Nephron (organoid): ENCODE results near the gene ERCC6L2.

Source experiments
- H3K27ac Mint-ChIP-seq, 3 experiments: 2 replicates each; pipeline ENCODE4 v1.8.0; 2020; ENCODE audit warnings: mixed read lengths in 3 of 3, mild to moderate bottlenecking in 2 of 3, moderate library complexity in 1 of 3
- H3K27me3 Mint-ChIP-seq: 2 replicates; pipeline ENCODE4 v1.8.0; 2021; ENCODE audit warnings: low read depth, mild to moderate bottlenecking, moderate library complexity, mixed read lengths
- H3K36me3 Mint-ChIP-seq: 2 replicates; pipeline ENCODE4 v1.8.0; 2020; ENCODE audit warnings: low read depth, mixed read lengths
- H3K4me1 Mint-ChIP-seq: 2 replicates; pipeline ENCODE4 v1.8.0; 2020; ENCODE audit warnings: mixed read lengths
- H3K4me3 Mint-ChIP-seq, 3 experiments: 2 replicates each; pipeline ENCODE4 v1.8.0; 2020; ENCODE audit warnings: mild to moderate bottlenecking in 3 of 3, mixed read lengths in 3 of 3, moderate library complexity in 2 of 3
- H3K9me3 Mint-ChIP-seq: 2 replicates; pipeline ENCODE4 v1.8.0; 2020; ENCODE audit warnings: mixed read lengths
- TF ChIP-seq, protein P1 (sequence below), 3 experiments: fragments of 200-600 bp; sonication (generic); IDR thresholded peaks; one replicate each; pipeline ENCODE4 v1.5.0; 2021; ENCODE audit warnings: antibody characterized with exemption in 3 of 3; ENCODE audit not compliant: unreplicated experiment in 3 of 3

ERCC6L2 gene

GRCh38 chr9:95857124-95857523 is 18.4 kb upstream of the ERCC6L2 start:
- Mint-ChIP-seq H3K4me1 (peaks cover 42% of the 10 kb centered on the region), H3K4me3 (no peak overlapping the region), H3K27me3 (no peaks in the 10 kb centered on the region), H3K27ac (peak overlapping the region in 1 of 3 experiments; percentile 5), H3K9me3 (peaks cover 7% of the 10 kb centered on the region), H3K36me3 (peaks cover 7% of the 10 kb centered on the region)
- TF ChIP-seq, protein P1, sequence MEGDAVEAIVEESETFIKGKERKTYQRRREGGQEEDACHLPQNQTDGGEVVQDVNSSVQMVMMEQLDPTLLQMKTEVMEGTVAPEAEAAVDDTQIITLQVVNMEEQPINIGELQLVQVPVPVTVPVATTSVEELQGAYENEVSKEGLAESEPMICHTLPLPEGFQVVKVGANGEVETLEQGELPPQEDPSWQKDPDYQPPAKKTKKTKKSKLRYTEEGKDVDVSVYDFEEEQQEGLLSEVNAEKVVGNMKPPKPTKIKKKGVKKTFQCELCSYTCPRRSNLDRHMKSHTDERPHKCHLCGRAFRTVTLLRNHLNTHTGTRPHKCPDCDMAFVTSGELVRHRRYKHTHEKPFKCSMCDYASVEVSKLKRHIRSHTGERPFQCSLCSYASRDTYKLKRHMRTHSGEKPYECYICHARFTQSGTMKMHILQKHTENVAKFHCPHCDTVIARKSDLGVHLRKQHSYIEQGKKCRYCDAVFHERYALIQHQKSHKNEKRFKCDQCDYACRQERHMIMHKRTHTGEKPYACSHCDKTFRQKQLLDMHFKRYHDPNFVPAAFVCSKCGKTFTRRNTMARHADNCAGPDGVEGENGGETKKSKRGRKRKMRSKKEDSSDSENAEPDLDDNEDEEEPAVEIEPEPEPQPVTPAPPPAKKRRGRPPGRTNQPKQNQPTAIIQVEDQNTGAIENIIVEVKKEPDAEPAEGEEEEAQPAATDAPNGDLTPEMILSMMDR (IDR thresholded peaks at IDR 0.05; ENCODE audit: unreplicated experiment in 3 of 3): no peak

- Mint-ChIP-seq H3K36me3 (peaks cover 12% of the 10 kb centered on the region), H3K9me3 (peaks cover 13% of the 10 kb centered on the region)
These were observed 17.6 kb upstream of the ERCC6L2 start for GRCh38 chr9:95857896-95858295.

DNA sequence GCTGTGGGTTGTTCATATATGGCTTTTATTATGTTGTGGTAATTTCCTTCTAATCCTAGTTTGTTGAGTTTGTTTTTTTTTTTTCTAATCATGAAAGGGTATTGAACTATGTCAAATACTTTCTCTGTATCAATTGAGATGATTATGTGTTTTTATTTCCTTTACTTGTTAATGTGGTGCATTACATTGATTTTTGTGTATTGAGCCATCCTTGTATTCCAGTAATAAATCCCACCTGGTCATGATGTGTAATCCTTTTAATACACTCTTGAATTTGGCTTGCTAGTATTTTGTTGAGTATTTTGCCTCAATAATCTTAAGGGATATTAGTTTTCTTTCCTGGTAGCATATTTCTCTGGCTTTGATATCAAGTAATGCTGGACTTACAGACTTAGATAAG is 13.1 kb upstream of the ERCC6L2 start:
- Mint-ChIP-seq H3K4me3 (no peak overlapping the region), H3K36me3 (peaks cover 34% of the 10 kb centered on the region), H3K27ac (no peak overlapping the region), H3K9me3 (peaks cover 26% of the 10 kb centered on the region), H3K27me3 (no peaks in the 10 kb centered on the region), H3K4me1 (peaks cover 15% of the 10 kb centered on the region)
- TF ChIP-seq, protein P1 (IDR thresholded peaks at IDR 0.05; ENCODE audit: unreplicated experiment in 3 of 3): no peak

More at GRCh38 chr9:95857896-95858295, 17.6 kb upstream of the ERCC6L2 start:
- TF ChIP-seq, protein P1 (IDR thresholded peaks at IDR 0.05; ENCODE audit: unreplicated experiment in 3 of 3): no peak
- Mint-ChIP-seq H3K27me3 (no peaks in the 10 kb centered on the region), H3K4me3 (no peak overlapping the region), H3K27ac (peak overlapping the region in 1 of 3 experiments; percentile 5), H3K4me1 (peaks cover 42% of the 10 kb centered on the region)

- no peak overlapping the region for H3K27ac Mint-ChIP-seq
- no peaks in the 10 kb centered on the region for H3K27me3 Mint-ChIP-seq
- H3K4me1 Mint-ChIP-seq: no peaks in the 10 kb centered on the region
- H3K4me3 Mint-ChIP-seq: no peak overlapping the region
- H3K9me3 Mint-ChIP-seq: peaks cover 29% of the 10 kb centered on the region
- peaks cover 46% of the 10 kb centered on the region for H3K36me3 Mint-ChIP-seq
- TF ChIP-seq, protein P1 (IDR thresholded peaks at IDR 0.05; ENCODE audit: unreplicated experiment in 3 of 3): no peak
These were observed 10.5 kb upstream of the ERCC6L2 start for GRCh38 chr9:95864852-95865580.

- no peaks in the 10 kb centered on the region for H3K27me3 Mint-ChIP-seq
- H3K9me3 Mint-ChIP-seq: peaks cover 15% of the 10 kb centered on the region
- no peak overlapping the region for H3K27ac Mint-ChIP-seq
- H3K4me3 Mint-ChIP-seq: no peak overlapping the region
- peaks cover 14% of the 10 kb centered on the region for H3K4me1 Mint-ChIP-seq
- H3K36me3 Mint-ChIP-seq: peaks cover 60% of the 10 kb centered on the region
- TF ChIP-seq, protein P1 (IDR thresholded peaks at IDR 0.05; ENCODE audit: unreplicated experiment in 3 of 3): no peak
These were observed 5.1 kb upstream of the ERCC6L2 start for GRCh38 chr9:95870352-95870751.

DNA sequence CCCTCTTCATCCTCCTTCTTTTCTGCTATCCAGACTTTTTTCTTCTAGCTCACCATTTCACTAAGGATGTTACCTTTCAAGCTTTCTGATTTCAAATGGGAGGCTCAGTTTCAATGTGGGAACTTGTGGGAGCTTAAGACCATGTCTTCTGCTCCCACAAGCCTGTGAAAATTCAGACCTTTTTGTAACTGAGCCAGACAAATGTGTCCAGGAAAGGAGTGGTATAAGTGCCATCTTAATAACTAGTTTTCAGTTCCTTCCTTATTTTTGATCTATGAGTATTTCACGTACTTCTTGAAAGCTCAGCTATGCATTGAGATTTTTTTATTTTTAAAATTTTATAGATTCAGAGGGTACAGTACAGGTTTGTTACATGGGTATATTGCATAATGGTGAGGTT is 4.6 kb upstream of the ERCC6L2 start:
- Mint-ChIP-seq H3K4me1 (peaks cover 14% of the 10 kb centered on the region), H3K27me3 (no peaks in the 10 kb centered on the region), H3K4me3 (no peak overlapping the region), H3K9me3 (peaks cover 15% of the 10 kb centered on the region), H3K36me3 (peaks cover 55% of the 10 kb centered on the region), H3K27ac (no peak overlapping the region)
- TF ChIP-seq, protein P1 (IDR thresholded peaks at IDR 0.05; ENCODE audit: unreplicated experiment in 3 of 3): no peak
